B cell (primary cell): Measurements from ENCODE around the gene DHX35. TPM values are rescaled to one million over a fixed set of nuclear protein-coding genes. Genes with fewer than 3 reads are reported as not detected.

Source experiments
- ATAC-seq: fragments of 200-7000 bp; cut with Tn5 transposase; one replicate; pipeline ENCODE4 v1.10.0; 2021; ENCODE audit warnings: low read depth, mild to moderate bottlenecking, moderate number of reproducible peaks, moderate library complexity
- CTCF ChIA-PET: fragments of 350-600 bp; sonication (Branson Sonifier 250); formaldehyde crosslinking; loops from one replicate; lab custom pipeline; 2021; ENCODE audit warnings: antibody characterized with exemption, inconsistent platforms; lab: Charles Lee
- POLR2A ChIA-PET: fragments of 350-600 bp; sonication (Branson Sonifier 250); formaldehyde crosslinking; loops from one replicate; lab custom pipeline; 2021; ENCODE audit warnings: antibody characterized with exemption; lab: Charles Lee
- DNase-seq: peaks from one replicate; pipeline ENCODE4 v3.0.0; 2013
- H2AFZ ChIP-seq: 2 replicates; pipeline ENCODE4 v1.6.1; 2012; ENCODE audit warnings: mild to moderate bottlenecking, low read depth, low read length; ENCODE audit not compliant: insufficient read depth, poor library complexity, severe bottlenecking
- H3K27ac ChIP-seq, 2 donors: 1 replicate in 1 of 2; 2 replicates in 1 of 2; pipeline ENCODE4 v1.5.1; 2012 to 2013; ENCODE audit warnings: low read length in 2 of 2, mild to moderate bottlenecking in 2 of 2, moderate library complexity in 1 of 2
- H3K27me3 ChIP-seq, 4 experiments: fragments of 200-600 bp in 1 of 4; sonication (generic) in 1 of 4; replicated peaks in 1 of 4; 1 replicate in 2 of 4; 2 replicates in 2 of 4; pipeline versions ENCODE4 v1.6.1 to v1.7.0; 2013 to 2016; ENCODE audit warnings: low read length in 3 of 4, mild to moderate bottlenecking in 2 of 4, mixed read lengths in 1 of 4, moderate library complexity in 1 of 4; ENCODE audit not compliant: insufficient read depth in 4 of 4, control insufficient read depth in 3 of 4; ENCODE audit errors: control extremely low read depth in 1 of 4
- H3K36me3 ChIP-seq, 2 experiments: replicated peaks in 1 of 2; 1 replicate in 1 of 2; 2 replicates in 1 of 2; pipeline versions ENCODE4 v1.6.1 to v1.7.1; 2013; ENCODE audit warnings: low read length in 1 of 2; ENCODE audit not compliant: insufficient read depth in 2 of 2, control insufficient read depth in 1 of 2; ENCODE audit errors: control extremely low read depth in 1 of 2, extremely low read depth in 1 of 2
- H3K4me1 ChIP-seq, 2 donors: fragments of 200-600 bp in 1 of 2; sonication (generic) in 1 of 2; 1 replicate in 1 of 2; 2 replicates in 1 of 2; pipeline versions ENCODE4 v1.5.1 to v1.6.1; 2013 to 2017; ENCODE audit warnings: low read length in 2 of 2; ENCODE audit not compliant: control insufficient read depth in 2 of 2, insufficient read depth in 2 of 2
- H3K4me2 ChIP-seq: replicated peaks from 2 replicates; pipeline ENCODE3; 2012; ENCODE audit warnings: mild to moderate bottlenecking, low read depth, low read length; ENCODE audit not compliant: poor library complexity, severe bottlenecking
- H3K4me3 ChIP-seq, 5 experiments: fragments of 200-600 bp in 1 of 5; sonication (generic) in 1 of 5; 1 replicate in 3 of 5; 2 replicates in 2 of 5; pipeline versions ENCODE4 v1.5.1 to v1.7.0; 2011 to 2016; ENCODE audit warnings: low read length in 4 of 5, mild to moderate bottlenecking in 4 of 5, low read depth in 2 of 5, control low read depth in 1 of 5, moderate library complexity in 1 of 5; ENCODE audit not compliant: insufficient read depth in 1 of 5; ENCODE audit errors: control extremely low read depth in 1 of 5, extremely low read depth in 1 of 5
- H3K79me2 ChIP-seq: fragments of 200-600 bp; sonication (generic); one replicate; pipeline ENCODE4 v1.6.0; 2016; ENCODE audit warnings: low read length; ENCODE audit not compliant: control insufficient read depth, insufficient read depth
- H3K9ac ChIP-seq: fragments of 200-600 bp; sonication (generic); 2 replicates; pipeline ENCODE4 v1.6.1; 2017; ENCODE audit warnings: mild to moderate bottlenecking, low read length, moderate library complexity
- H3K9me3 ChIP-seq, 3 donors: one replicate each; pipeline versions ENCODE4 v1.6.1 to v1.7.1; 2013; ENCODE audit warnings: low read length in 2 of 3; ENCODE audit not compliant: control insufficient read depth in 2 of 3, insufficient read depth in 1 of 3; ENCODE audit errors: control extremely low read depth in 1 of 3
- H4K20me1 ChIP-seq: 2 replicates; pipeline ENCODE4 v1.6.0; 2012; ENCODE audit warnings: mild to moderate bottlenecking, low read length; ENCODE audit not compliant: insufficient read depth, control insufficient read depth, poor library complexity, severe bottlenecking
- H3K27ac Mint-ChIP-seq: one replicate; pipeline ENCODE4 v1.8.0; 2021; ENCODE audit warnings: mixed read lengths
- H3K27me3 Mint-ChIP-seq: one replicate; pipeline ENCODE4 v1.8.0; 2021; ENCODE audit warnings: mixed read lengths
- H3K4me1 Mint-ChIP-seq: one replicate; pipeline ENCODE4 v1.8.0; 2021; ENCODE audit warnings: mixed read lengths
- H3K4me3 Mint-ChIP-seq: one replicate; pipeline ENCODE4 v1.8.0; 2021; ENCODE audit warnings: mixed read lengths
- H3K9me3 Mint-ChIP-seq: one replicate; pipeline ENCODE4 v1.8.0; 2022; ENCODE audit warnings: mixed read lengths; ENCODE audit not compliant: insufficient read depth
- CTCF ChIP-seq: fragments of 200-600 bp; IDR thresholded peaks from one replicate; pipeline ENCODE4 v1.8.0; 2022; ENCODE audit warnings: antibody characterized with exemption, mild to moderate bottlenecking
- EZH2 ChIP-seq: IDR thresholded peaks from 2 replicates; pipeline ENCODE4 v1.6.1; 2012; ENCODE audit warnings: borderline replicate concordance, low read depth, mild to moderate bottlenecking, moderate library complexity, low read length; ENCODE audit not compliant: insufficient read depth, poor library complexity, severe bottlenecking
- WGBS: methylation state at CpG from one replicate; pipeline ENCODE4 v1.1.5; 2013; ENCODE audit warnings: missing lambda C conversion rate; ENCODE audit not compliant: insufficient coverage; 5-methylcytosine and 5-hydroxymethylcytosine counted together
- intact Hi-C: fragments of 100-400 bp; cut with micrococcal nuclease; formaldehyde crosslinking; loops from one replicate; pipeline ENCODE4 v1.10.0; 2022
- polyA plus RNA-seq: library from polyadenylated mRNA; depleted of rRNA; stranded (reverse); fragments of >200 nt; gene quantifications from 2 replicates; pipeline ENCODE4 v1.2.3, GENCODE V29; 2012
- total RNA-seq, 2 donors: library from RNA; stranded (reverse); fragments of 120-200 nt in 1 of 2; gene quantifications; 1 replicate in 1 of 2; 2 replicates in 1 of 2; pipeline versions ENCODE4 v1.2.3 to v1.2.4, GENCODE V29; 2013 to 2022

DHX35 gene
- total and polyA plus RNA-seq, 2 donors (not counting 1 experiment from before 2014, with no cell fraction given): 7.5 to 12.4 TPM

DNA sequence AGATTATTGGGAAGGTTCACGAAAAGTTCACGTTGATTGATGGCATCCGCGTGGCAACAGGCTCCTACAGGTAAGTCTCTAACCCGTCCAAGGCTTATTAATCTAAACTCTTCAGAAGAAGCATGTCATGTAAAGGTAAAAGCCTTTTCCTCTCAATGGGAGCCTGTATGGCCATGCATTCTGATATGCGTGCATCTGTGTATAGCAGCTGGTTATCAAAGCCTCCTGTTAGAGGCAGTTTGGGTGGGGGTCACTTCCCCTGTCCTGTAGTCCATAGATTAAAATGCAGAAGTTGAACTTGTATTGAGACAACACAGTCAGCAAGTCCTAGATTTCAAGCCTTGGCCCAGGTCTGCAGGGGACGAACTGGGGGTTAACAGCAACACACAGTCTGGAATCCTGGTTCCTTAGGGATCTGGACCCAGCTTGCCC lies 14.2 kb upstream of the DHX35 start:
- intact Hi-C loops: no loop called here
- ChIA-PET POLR2A (no interaction called here), CTCF (no interaction called here)
- no peaks in the 10 kb centered on the region for H3K9me3 ChIP-seq
- no peak overlapping the region for H3K4me3 ChIP-seq
- no peaks in the 10 kb centered on the region for H3K4me1 Mint-ChIP-seq
- no peak for TF ChIP-seq EZH2
- DNase-seq (no peak), ATAC-seq (no peak)
- no peaks in the 10 kb centered on the region for H3K27me3 Mint-ChIP-seq
- no peaks in the 10 kb centered on the region for H4K20me1 ChIP-seq
- no peak overlapping the region for H3K4me2 ChIP-seq
- no peaks in the 10 kb centered on the region for H3K27me3 ChIP-seq
- peaks cover 0 to 1% of the 10 kb centered on the region in 2 experiments for H3K36me3 ChIP-seq
- no peak overlapping the region for H3K27ac ChIP-seq
- H3K9me3 Mint-ChIP-seq: no peaks in the 10 kb centered on the region
- no peak overlapping the region for H3K27ac Mint-ChIP-seq
- H2AFZ ChIP-seq: no peak overlapping the region
- no peaks in the 10 kb centered on the region for H3K79me2 ChIP-seq
- H3K4me3 Mint-ChIP-seq: no peak overlapping the region
- no peak overlapping the region for H3K9ac ChIP-seq
- H3K4me1 ChIP-seq: no peaks in the 10 kb centered on the region
- WGBS: 76% methylated on average over 6 of the region's 7 CpGs

GRCh38 chr20:38950254-38950653 lies 11.9 kb upstream of the DHX35 start:
- Histone ChIP-seq H3K4me2 (no peak overlapping the region), H2AFZ (no peak overlapping the region), H3K4me3 (no peak overlapping the region), H3K27ac (no peak overlapping the region), H3K9ac (no peak overlapping the region), H4K20me1 (no peaks in the 10 kb centered on the region), H3K36me3 (no peaks in the 10 kb centered on the region), H3K9me3 (no peaks in the 10 kb centered on the region), H3K27me3 (no peaks in the 10 kb centered on the region), H3K4me1 (no peaks in the 10 kb centered on the region), H3K79me2 (no peaks in the 10 kb centered on the region)
- ChIA-PET CTCF (interaction anchor here (0.6 kb wide), 1 partner anchor 33 kb away, joined by 4 read pairs; no protein-coding TSS in a partner anchor), POLR2A (no interaction called here)
- H3K4me3 Mint-ChIP-seq: no peak overlapping the region
- no peaks in the 10 kb centered on the region for H3K4me1 Mint-ChIP-seq
- ATAC-seq: no peak
- H3K9me3 Mint-ChIP-seq: no peaks in the 10 kb centered on the region
- DNase-seq: no peak
- intact Hi-C loops: no loop called here
- H3K27ac Mint-ChIP-seq: no peak overlapping the region
- 92% methylated on average over 2 of the region's 2 CpGs for WGBS
- TF ChIP-seq EZH2 (no peak), CTCF (no peak)
- no peaks in the 10 kb centered on the region for H3K27me3 Mint-ChIP-seq
